GM18909 (cell line): ENCODE results near the gene MAGI1.
"Not testable (repeated sequence)": the region's sequence is repeated elsewhere in the genome, so short reads cannot be mapped to it uniquely, and the experiment has no call there.

Experiments used
- ATAC-seq: cut with Tn5 transposase; IDR thresholded peaks from one replicate; pipeline ENCODE4 v1.9.1; 2021; ENCODE audit warnings: mild to moderate bottlenecking; ENCODE audit not compliant: unreplicated experiment, poor library complexity

Gene MAGI1

DNA sequence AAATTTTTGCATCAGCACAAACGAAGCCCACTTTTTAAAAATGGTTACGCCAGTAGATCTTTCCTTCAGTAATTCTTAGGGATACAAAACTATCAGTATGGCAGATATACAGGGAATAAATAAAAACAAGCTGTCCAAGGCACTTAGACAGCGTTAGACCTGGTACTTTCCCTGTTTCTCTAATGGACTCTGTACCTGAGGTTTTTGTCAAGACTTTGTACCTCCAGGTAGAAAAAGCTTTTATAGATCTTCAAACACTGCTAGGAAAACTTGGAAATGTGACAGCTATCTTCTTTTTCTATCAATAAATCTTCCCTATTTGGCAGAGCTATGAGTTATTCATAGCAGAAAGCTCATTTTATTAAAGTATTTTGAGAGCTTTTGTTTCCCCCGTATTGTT, 477.8 kb downstream of the MAGI1 start:
- no peak for ATAC-seq

DNA sequence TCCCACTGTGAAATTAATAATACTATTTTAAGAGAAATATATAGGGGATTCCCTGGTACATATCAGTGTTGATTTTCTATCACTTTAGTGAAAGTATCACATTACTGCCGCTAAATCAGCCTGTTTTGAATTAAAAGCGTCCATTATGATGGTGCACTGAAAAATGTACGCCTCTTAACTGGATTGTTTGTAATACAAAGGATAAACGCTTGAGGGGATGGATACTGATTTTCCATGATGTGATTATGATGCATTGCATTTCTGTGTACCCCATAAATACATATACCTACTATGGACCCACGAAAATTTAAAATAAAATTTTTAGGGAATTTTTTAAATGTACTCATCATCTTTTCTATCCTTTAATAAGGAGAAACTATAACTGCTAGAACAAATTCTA, 478.6 kb downstream of the MAGI1 start:
- ATAC-seq = no peak

DNA sequence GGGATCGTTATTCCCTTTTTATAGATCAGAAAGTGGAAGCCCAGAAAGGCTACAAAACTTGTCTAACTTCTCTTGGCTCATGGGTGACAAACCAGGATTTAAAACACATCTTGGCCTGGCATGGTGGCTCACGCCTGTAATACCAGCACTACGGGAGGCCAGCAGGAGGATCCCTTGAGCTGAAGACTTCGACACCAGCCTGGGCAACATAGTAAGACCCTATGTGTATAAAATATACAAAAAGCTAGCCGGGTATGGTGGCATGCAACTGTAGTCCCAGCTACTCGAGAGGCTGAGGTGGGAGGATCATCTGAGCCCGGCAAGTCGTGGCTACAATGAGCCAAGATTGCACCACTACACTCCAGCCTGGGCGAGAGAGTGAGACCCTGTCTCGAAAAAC, 479.1 kb downstream of the MAGI1 start:
- no peak for ATAC-seq

DNA sequence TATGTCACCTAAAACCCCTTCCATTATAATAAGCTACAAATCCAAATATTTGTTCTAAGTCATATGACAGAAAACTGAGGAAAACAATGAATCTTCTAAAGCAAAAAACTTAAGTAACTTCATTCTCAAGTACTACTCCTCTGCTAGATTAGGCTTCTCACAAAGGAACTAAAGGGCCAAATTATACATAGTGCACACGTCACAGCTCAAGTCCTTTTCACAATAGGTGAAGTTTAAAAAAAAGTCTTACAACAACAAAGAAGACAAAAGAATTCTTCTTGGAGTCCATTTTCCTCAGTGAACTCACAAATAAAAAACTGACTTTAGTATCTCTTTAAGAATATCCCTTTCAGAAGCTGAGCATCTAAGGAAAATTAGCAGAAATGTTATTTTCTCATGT, 479.9 kb downstream of the MAGI1 start:
- no peak for ATAC-seq

DNA sequence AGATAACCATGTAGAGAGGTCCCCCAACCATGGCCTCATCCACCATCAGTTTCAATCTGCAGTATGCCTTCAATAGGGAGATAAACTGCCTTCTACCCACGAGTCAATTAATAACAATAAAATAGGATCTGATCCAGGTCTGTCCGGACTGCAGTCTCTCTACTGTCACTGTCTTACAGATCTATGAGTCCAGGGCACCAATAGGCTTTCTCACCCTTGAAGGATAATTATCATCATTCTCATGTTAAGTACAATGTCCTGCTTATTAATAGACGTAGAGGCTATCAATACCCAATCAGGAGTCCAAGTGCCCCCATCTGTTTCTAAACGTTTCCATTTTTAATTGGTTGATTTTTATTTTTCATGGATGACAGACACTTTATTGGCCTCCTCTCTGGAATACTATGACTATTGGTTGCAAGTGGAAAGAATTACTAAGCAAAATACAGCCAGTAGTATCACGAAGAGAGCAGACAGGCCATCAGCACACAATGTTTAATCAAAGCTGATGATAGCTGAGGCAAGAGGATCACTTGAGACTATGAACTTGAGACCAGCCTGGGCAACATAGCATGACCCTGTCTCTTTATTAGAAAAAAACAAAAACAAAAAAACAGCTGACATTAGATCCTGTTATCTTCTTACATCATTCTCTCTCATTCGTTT, 480.7 kb downstream of the MAGI1 start:
- ATAC-seq = no peak

DNA sequence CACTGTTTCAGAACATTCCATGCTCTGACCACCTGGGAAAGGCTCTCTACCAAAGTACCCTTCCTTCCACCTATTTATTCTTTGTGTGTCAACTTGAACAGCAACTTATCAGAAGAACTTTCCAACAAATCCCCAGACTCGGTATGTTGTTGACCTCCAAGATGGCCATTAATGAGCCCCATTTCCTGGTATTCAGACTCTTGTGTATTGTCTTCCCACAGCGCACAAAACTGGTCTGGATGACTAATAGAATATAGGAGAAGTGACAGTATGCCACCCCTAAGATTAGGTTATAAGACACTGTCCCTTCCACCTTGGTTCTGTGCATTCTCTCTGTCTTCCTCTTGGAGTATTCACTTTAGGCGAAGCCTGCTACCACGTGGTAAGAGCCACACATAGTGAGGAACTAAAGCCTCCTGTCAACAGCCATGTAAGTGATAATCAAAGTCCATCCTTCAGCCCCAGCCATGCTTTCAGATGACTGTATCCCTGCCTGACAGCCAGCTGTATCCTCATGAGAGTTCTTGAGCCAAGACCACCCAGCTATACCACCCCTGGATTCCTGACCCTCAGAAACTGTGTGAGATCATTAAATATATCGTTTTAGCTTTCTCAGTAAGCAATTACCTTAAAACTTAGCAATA, 481.7 kb downstream of the MAGI1 start:
- no peak for ATAC-seq

DNA sequence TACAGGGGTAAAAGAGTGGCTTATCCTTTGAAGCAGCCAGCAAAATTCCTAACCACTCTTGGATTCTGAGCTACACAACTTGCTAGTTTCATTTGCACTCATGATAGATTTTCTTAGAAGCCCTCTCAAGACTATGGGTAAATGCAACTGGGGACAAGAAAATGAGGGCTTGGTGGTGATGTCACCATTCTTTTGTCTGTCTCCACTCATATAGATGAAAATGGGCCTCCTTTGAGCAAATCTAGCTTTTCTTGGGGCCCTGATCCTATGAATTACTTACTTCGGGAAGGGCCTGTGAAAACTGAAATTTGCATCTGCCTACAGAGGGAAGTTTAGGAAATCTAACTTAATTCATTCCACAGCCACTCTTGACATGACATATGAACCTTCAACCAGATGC, 486.3 kb downstream of the MAGI1 start:
- ATAC-seq = no peak

DNA sequence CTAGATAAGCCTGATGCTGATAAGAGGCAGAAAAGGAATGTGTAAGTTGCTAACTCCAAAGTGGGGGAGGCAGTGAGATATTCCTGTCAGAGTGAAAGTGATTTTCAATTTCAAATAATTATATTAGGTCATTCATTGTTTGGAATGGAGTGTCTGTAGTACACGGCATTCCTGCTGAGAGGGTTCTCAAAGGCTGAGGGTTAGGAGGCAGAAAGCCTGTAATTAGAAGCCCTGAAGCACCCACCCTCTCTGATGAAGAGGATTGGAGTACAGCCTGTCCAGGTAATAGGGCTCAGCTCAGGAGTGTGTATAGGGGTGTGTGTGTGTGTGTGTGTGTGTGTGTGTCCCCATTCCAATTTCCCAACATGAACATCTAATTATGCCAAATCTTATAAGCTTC, 486.8 kb downstream of the MAGI1 start:
- no peak for ATAC-seq

DNA sequence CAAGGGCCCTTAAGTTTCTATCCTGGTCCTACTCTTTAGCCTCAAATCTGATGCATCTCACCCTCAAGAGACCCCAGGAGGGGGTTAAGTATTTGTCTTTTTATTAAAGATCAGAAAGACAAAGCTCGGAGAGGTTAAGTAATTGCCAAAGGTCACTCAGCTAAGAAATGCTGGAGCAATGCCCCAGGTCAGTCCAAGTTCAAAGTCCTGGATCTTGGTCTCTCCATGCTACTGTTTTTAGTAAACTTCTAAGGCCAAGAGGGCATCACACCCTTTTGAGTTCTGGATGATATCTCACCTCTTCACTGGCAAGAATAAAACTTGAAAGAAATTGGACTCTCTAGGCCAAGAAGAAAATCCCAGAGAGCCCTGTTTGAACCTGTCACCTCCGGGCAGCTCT, 488.6 kb downstream of the MAGI1 start:
- ATAC-seq = no peak

DNA sequence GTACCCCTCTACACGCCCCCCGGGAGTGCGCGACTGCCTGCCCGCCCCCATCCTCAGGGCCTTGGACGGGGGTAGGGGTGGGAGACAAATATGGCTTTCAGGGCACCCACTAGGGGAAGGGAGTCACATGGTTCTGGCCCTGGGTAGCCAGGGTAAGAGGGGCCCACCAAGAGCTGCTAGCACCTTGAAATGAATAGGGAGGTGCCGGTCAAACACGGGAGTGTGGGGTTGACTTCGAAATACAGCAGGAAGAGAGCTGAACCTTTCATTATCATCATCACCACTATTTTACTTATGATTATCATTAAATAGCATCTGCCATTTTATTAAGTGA, 489.1 kb downstream of the MAGI1 start:
- no peak for ATAC-seq

DNA sequence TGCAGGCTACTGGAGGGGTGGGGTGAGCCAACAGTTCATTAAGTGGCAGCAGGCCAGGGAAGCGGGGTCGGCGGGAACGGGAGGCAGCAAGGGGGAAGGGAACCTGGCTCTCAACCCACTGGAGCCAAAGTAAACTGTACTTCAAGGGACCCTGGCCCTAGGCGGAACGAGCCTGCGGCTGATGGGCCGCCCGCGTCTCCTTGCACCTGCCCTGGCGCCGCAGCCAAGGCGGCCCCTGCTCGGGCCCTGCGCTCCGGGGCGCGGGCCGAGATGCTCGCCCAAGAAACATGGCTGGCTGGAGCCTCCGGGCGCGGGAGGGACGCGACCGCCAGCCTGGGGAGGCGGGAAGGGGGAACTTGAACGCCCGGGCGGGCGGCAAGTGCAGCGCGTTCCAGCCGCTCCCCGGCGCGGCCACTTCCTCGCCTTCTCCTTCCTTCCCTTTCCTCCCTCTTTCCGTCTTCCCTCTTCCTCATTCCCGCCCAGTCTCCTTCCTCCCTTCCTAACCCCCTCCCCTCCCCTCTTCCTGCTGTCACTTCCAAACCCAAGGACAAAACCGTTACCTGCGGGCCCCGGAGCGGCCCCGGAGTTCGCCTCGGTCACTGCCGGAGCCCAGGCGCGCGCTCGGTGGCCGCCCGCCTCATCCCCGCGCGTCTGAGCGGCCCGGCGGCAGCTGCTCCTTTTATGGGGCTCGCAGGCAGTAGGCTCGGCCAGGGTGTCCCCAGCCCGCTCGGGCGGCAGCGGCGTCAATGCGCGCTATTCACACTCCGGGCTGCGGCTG, 489.7 kb downstream of the MAGI1 start:
- no peak for ATAC-seq

DNA sequence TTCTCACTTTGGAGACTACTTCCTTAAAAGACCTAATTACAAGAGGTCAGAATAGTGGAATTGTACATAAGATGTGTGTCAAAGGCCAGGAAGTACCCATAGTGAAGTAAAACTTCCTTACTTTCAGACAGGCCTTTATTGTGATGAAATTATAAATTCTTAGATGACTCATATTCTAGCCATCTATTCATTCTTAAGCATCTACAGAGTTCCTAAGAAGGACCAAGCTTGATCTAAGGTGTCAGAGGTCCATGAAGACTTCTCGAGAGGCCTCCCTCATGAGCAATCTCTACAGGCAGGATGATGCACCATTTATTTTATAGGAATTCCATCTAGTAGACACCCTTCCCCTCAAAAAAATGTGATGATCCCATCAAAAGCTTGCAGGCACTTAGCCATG, 493.3 kb downstream of the MAGI1 start:
- no peak for ATAC-seq

DNA sequence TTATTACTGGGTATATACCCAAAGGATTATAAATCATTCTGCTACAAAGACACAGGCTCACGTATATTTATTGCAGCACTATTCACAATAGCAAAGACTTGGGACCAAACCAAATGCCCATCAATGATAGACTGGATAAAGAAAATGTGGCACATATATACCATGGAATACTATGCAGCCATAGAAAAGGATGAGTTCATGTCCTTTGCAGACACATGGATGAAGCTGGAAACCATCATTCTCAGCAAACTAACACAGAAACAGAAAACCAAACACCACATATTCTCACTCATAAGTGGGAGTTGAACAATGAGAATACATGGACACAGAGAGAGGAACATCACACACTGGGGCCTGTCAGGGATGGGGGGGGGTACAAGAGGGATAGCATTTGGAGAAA, 495.3 kb downstream of the MAGI1 start:
- ATAC-seq = not testable (repeated sequence)

DNA sequence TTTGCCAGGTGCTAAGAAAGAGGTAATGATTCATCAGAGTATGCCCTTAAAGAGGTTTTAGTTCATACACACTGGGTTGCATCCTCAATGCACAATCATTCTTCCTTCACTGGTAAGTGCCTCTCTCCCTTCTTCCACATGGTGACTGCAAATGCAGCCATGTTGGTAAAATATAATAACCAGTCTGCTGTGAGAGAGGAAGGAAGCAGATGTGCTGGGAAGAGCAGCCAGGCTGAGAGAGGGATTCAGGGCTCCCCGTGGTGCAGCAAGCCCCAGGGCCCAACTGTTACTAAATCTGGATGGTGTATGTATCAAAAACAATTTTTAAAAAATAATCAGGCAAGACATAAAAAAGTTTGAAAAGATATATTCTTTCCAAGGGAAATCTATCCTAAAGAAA, 498.1 kb downstream of the MAGI1 start:
- ATAC-seq = no peak

DNA sequence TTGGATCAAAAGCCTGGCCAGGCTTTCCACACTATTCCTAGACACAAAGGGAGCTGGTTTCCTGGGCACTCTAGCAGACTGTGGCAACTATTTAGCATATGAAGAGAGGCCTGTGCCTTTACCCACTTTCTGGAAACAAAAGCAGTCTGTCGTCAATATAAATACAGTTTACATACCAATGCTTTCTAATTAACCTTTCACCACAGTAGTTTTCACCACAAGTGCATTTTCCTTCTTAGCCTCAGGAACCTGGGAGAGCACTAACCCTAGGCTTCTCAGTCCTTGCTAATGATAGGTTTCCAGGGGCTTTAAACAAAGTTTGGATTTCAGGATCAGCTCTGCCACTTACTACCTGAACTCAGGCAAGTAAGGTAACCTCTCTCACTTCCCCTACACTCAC, 499.1 kb downstream of the MAGI1 start:
- ATAC-seq = no peak

DNA sequence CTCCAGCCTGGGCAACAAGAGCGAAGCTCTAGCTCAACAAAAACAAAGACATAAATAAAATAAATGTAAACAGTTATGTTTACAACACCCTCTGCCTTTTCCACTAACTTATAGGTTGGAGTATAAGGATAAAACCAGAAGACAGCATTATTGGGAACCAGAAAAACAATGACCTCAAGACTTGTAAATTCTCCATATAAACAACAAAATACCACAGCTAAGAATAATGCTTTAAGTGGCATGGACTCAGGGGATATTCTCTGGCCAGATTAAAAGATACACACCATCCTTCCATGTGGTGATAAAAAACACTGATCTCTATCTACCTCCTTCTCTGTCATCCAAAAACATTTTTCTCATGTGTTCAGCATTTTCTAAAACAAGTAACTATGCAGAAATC, 500.6 kb downstream of the MAGI1 start:
- no peak for ATAC-seq

DNA sequence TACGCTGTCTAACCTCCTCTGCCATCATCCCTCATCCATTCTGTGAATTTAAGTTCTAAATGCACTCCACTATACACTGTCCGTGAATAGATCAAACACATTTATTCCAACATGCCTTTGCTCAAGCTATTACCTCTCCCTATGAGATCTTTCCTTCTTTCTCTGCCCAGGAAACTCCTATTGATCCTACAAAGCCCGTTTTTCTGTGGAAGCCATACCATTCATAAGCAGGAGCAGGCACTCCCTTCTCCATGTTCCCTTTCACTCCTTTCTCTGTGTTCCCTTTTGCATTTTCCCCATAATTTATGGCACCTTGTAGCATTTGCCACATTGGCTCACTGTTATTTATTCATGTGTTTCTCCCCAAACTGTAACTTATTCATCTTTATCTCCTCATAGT, 501.6 kb downstream of the MAGI1 start:
- no peak for ATAC-seq

DNA sequence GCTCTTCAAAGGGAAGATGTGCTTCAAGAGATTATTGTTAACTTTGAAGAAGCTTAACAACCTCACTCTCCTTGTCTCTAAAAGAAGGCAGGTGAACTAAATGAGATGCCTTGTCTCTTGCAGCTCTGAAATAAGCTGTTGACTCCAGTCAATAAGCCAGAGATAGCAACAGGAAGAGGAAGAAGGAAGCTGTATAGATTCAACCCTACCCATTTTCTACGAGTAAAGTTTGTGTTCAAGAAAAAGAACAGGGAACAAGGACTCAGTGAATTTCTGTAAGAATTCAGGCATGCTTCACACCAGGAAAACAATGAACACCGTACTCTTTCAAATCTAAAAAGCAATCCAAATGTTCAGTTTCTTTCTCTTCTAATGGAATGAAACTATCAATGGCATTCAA, 503.5 kb downstream of the MAGI1 start:
- no peak for ATAC-seq

DNA sequence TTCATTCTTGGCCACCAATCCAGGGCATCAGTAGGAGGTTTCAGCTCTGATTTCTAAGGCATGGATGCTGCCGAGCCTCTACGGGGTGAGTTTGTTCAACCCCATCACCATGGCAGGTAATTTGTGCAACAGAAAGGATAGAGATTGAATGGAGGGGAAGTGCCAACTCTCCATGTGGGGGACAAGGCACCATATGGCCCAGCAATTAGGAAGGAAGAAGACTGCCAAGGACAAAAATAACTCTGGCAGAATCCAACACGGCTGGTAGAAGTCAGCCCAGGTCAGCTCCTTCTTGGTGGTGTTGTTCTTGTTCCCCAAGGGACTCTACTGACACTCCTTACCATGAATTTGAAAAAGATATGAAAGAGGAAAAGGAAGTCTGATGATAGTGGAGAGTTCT, 503.9 kb downstream of the MAGI1 start:
- no peak for ATAC-seq

DNA sequence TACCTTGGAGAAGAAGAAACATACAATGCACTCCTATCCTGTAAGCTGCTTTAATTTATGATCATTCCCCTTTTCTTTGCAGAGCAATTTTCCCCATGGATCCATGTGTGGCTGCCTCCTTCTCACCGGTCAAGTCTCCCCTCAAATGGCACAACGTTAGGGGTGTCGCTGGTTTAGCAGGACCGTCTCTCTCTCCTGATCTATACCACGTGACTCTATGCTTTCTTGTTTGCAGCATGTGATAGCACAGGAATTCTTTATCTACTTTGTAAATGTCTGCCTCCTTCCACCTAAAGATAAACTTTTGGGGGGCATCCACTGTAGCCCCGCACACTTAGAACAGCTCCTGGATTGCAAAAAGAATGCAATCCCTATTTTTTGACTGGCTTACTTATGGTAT, 506.0 kb downstream of the MAGI1 start:
- ATAC-seq = no peak

DNA sequence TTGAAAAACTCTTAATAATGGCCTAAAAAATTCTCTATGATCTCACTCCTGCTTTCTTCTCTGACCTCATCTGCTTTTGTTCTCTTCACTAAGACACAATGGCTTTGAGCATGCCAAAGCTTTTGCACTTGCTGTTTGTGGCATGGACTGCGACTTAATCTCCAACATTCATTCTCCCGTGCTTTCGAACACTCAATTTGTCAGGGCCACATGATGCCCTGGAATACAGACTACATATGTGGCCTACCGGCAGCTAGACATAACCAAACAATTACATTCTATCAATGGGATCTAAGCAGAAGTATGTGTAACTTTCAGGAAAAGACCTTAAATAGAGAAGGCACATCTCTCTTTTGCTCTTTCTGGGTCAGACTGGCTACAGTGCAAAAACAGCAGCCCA, 506.5 kb downstream of the MAGI1 start:
- ATAC-seq = no peak

DNA sequence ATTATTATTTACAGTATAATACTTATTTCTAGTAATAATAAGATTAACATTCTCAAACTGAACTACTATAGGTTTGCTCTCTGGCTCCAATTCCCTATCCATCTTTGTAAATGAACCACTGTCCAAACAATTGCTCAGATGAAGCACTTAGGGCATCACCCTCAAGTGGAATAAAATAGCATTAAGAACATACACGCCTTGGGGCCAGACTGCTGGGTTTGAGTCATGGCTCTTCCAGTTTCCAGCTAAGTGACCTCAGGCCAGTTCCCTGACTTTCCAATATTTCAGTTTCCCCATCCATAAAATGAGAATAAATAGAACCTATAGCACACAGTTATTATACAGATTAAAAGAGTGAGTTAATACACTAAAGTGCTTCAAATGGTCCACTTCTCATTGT, 507.2 kb downstream of the MAGI1 start:
- ATAC-seq = no peak
